BJ (cell line): ENCODE measurements around the gene VAPB. TPM values are rescaled to one million over a fixed set of nuclear protein-coding genes. Genes with fewer than 3 reads are reported as not detected.

Experiments
- CTCF ChIA-PET: fragments of 350-600 bp; formaldehyde crosslinking; extraction: SDS; loops from one replicate; lab custom pipeline; 2021; ENCODE audit warnings: antibody characterized with exemption, inconsistent platforms; lab: Yijun Ruan, JAX
- POLR2A ChIA-PET: fragments of 300-600 bp; sonication (Branson Sonifier 250); formaldehyde crosslinking; extraction: SDS; loops from one replicate; lab custom pipeline; 2021; ENCODE audit warnings: antibody characterized with exemption; lab: Charles Lee
- DNase-seq: peaks from one replicate; pipeline ENCODE4 v3.0.0-alpha.2; 2011; ENCODE audit warnings: low read depth
- H3K27me3 ChIP-seq: 2 replicates; pipeline ENCODE4 v1.6.0; 2011; ENCODE audit warnings: low read length; ENCODE audit not compliant: control insufficient read depth, insufficient read depth
- H3K36me3 ChIP-seq: 2 replicates; pipeline ENCODE4 v1.5.1; 2011; ENCODE audit warnings: low read length; ENCODE audit not compliant: control insufficient read depth, insufficient read depth
- H3K4me3 ChIP-seq: 2 replicates; pipeline ENCODE4 v1.5.1; 2011; ENCODE audit warnings: low read depth, mild to moderate bottlenecking, control low read depth, low read length
- CTCF ChIP-seq: IDR thresholded peaks from 2 replicates; pipeline ENCODE4 v1.5.1; 2011; ENCODE audit warnings: low read depth, mild to moderate bottlenecking, control low read depth, inconsistent platforms, low read length, moderate library complexity; ENCODE audit not compliant: insufficient read depth
- polyA plus RNA-seq: library from polyadenylated mRNA; depleted of rRNA; stranded (reverse); fragments of >200 nt; gene quantifications from 2 replicates; pipeline ENCODE4 v1.2.3, GENCODE V29; 2011

VAPB gene
- polyA plus RNA-seq, 1 experiment = 21.1 TPM

- H3K27me3 ChIP-seq = no peaks in the 10 kb centered on the region
- CTCF ChIA-PET = interaction anchor here (0.6 to 0.8 kb wide), 2 partner anchors 10 to 207 kb away, joined by 3 to 6 read pairs; no protein-coding TSS in a partner anchor
- TF ChIP-seq CTCF = no peak
- peaks cover 1% of the 10 kb centered on the region; the same call in 1 of the 2 replicates for H3K36me3 ChIP-seq
- DNase-seq = no peak
- POLR2A ChIA-PET = no interaction called here
- no peak overlapping the region for H3K4me3 ChIP-seq
Measured at GRCh38 chr20:58438970-58439808, 50.2 kb downstream of the VAPB start.

GRCh38 chr20:58440021-58440767 lies 51.2 kb downstream of the VAPB start:
- ChIA-PET POLR2A (no interaction called here), CTCF (no interaction called here)
- Histone ChIP-seq H3K4me3 (no peak overlapping the region), H3K27me3 (no peaks in the 10 kb centered on the region), H3K36me3 (peaks cover 5% of the 10 kb centered on the region)
- DNase-seq = no peak
- no peak for TF ChIP-seq CTCF

GRCh38 chr20:58441723-58442122 lies 52.7 kb downstream of the VAPB start:
- CTCF ChIA-PET = interaction anchor here (1.2 kb wide), 1 partner anchor 1328 kb away, joined by 3 read pairs; no protein-coding TSS in a partner anchor
- no peak for TF ChIP-seq CTCF
- H3K27me3 ChIP-seq = no peaks in the 10 kb centered on the region
- POLR2A ChIA-PET = no interaction called here
- DNase-seq = no peak
- peaks cover 6% of the 10 kb centered on the region for H3K36me3 ChIP-seq
- H3K4me3 ChIP-seq = no peak overlapping the region

GRCh38 chr20:58444746-58445255 lies 55.8 kb downstream of the VAPB start:
- no peak for DNase-seq
- H3K27me3 ChIP-seq = no peaks in the 10 kb centered on the region
- H3K36me3 ChIP-seq = peaks cover 7% of the 10 kb centered on the region
- ChIA-PET CTCF (no interaction called here), POLR2A (no interaction called here)
- H3K4me3 ChIP-seq = no peak overlapping the region
- no peak for TF ChIP-seq CTCF
